ENCODE measurements around the gene USP25.

Gene USP25

GRCh38 chr21:15820327-15820726, 90.5 kb downstream of the USP25 start:
- no peak for DNase-seq

GRCh38 chr21:15820852-15821379, 91.1 kb downstream of the USP25 start:
- DNase-seq, result no peak

GRCh38 chr21:15823486-15824150, 93.8 kb downstream of the USP25 start:
- no peak for DNase-seq

GRCh38 chr21:15825700-15826099, 95.9 kb downstream of the USP25 start:
- DNase-seq, result no peak

- no peak for DNase-seq
Observed at GRCh38 chr21:15826147-15826780, 96.5 kb downstream of the USP25 start.

- no peak for DNase-seq
Observed at GRCh38 chr21:15826908-15827601, 97.3 kb downstream of the USP25 start.

GRCh38 chr21:15831497-15831896, 101.7 kb downstream of the USP25 start:
- DNase-seq, result no peak

- peak; percentile 18 to 27 for DNase-seq
Observed at GRCh38 chr21:15837645-15838044, 107.9 kb downstream of the USP25 start.

- DNase-seq, result no peak
Observed at GRCh38 chr21:15839026-15839425, 109.2 kb downstream of the USP25 start.

GRCh38 chr21:15839601-15840000, 109.8 kb downstream of the USP25 start:
- no peak for DNase-seq

GRCh38 chr21:15840406-15840805, 110.6 kb downstream of the USP25 start:
- DNase-seq, result no peak

GRCh38 chr21:15841856-15842564, 112.2 kb downstream of the USP25 start:
- DNase-seq, result no peak

GRCh38 chr21:15842565-15842880, 112.7 kb downstream of the USP25 start:
- no peak for DNase-seq

- no peak for DNase-seq
Observed at GRCh38 chr21:15843766-15844165, 114.0 kb downstream of the USP25 start.

- DNase-seq, result no peak
Observed at GRCh38 chr21:15848634-15849560, 119.1 kb downstream of the USP25 start.

GRCh38 chr21:15849927-15850326, 120.1 kb downstream of the USP25 start:
- DNase-seq, result no peak

- no peak for DNase-seq
Observed at GRCh38 chr21:15850645-15851044, 120.9 kb downstream of the USP25 start.

GRCh38 chr21:15852146-15852545, 122.4 kb downstream of the USP25 start:
- no peak for DNase-seq

GRCh38 chr21:15853126-15853525, 123.3 kb downstream of the USP25 start:
- no peak for DNase-seq

- DNase-seq, result no peak
Observed at GRCh38 chr21:15856813-15857212, 127.0 kb downstream of the USP25 start.

- no peak for DNase-seq
Observed at GRCh38 chr21:15857740-15858139, 128.0 kb downstream of the USP25 start.

GRCh38 chr21:15860541-15860940, 130.8 kb downstream of the USP25 start:
- no peak for DNase-seq

All from inflammatory macrophage treated with lipopolysaccharide for 1 hour (primary cell).